A549 (cell line): ENCODE measurements around the gene DEDD2.

Experiments used
- BCL3 ChIP-seq: fragments of >200 bp; sonication (Bioruptor Twin); formaldehyde crosslinking; IDR thresholded peaks from 3 replicates; pipeline ENCODE4 v1.6.1; 2016
- EP300 ChIP-seq, 2 experiments: fragments of >200 bp; sonication (Bioruptor Twin); formaldehyde crosslinking; IDR thresholded peaks; 2 replicates in 1 of 2; 3 replicates in 1 of 2; pipeline ENCODE4 v1.6.1; 2016 to 2017
- HOXB13 ChIP-seq: fragments of 250-450 bp; sonication (Bioruptor Pico); IDR thresholded peaks from 2 replicates; pipeline ENCODE4 v1.5.0; 2020; ENCODE audit warnings: low read depth, mild to moderate bottlenecking, moderate library complexity
- MYC ChIP-seq: IDR thresholded peaks from 2 replicates; pipeline ENCODE4 v1.6.1; 2012; ENCODE audit warnings: mild to moderate bottlenecking, inconsistent platforms, low read length, improper control_type of control experiment, borderline replicate concordance
- POLR2A ChIP-seq: IDR thresholded peaks from 2 replicates; pipeline ENCODE4 v1.6.1; 2012; ENCODE audit warnings: mild to moderate bottlenecking, low read length
- POLR2AphosphoS2 ChIP-seq: conservative IDR thresholded peaks from 2 replicates; pipeline ENCODE4 v1.6.1; 2012; ENCODE audit warnings: low read length, improper control_type of control experiment, inconsistent platforms
- RAD21 ChIP-seq, 2 experiments: fragments of >200 bp in 1 of 2; sonication (Bioruptor Twin) in 1 of 2; formaldehyde crosslinking in 1 of 2; IDR thresholded peaks in 1 of 2; conservative IDR thresholded peaks in 1 of 2; 2 replicates in 1 of 2; 3 replicates in 1 of 2; pipeline ENCODE4 v1.6.1; 2012 to 2018; ENCODE audit warnings: inconsistent platforms in 1 of 2
- RCOR1 ChIP-seq: fragments of 150-350 bp; IDR thresholded peaks from 2 replicates; pipeline ENCODE4 v1.6.1; 2014; ENCODE audit warnings: antibody characterized with exemption, low read length, low read depth
- TP53 ChIP-seq: fragments of 250-450 bp; sonication (Bioruptor Pico); IDR thresholded peaks from 2 replicates; pipeline ENCODE4 v1.5.0; 2021; ENCODE audit warnings: mild to moderate bottlenecking, moderate library complexity
- ZSCAN20 ChIP-seq: fragments of 250-450 bp; sonication (Bioruptor Pico); IDR thresholded peaks from 2 replicates; pipeline ENCODE4 v1.8.0; 2022; ENCODE audit warnings: mild to moderate bottlenecking, moderate library complexity
- TF ChIP-seq, protein P1 (sequence below): fragments of >200 bp; sonication (Bioruptor Twin); formaldehyde crosslinking; IDR thresholded peaks from 3 replicates; pipeline ENCODE4 v1.5.1; 2016

- no peak for TF ChIP-seq MYC
- TF ChIP-seq RCOR1 = no peak
- TF ChIP-seq, protein P1, sequence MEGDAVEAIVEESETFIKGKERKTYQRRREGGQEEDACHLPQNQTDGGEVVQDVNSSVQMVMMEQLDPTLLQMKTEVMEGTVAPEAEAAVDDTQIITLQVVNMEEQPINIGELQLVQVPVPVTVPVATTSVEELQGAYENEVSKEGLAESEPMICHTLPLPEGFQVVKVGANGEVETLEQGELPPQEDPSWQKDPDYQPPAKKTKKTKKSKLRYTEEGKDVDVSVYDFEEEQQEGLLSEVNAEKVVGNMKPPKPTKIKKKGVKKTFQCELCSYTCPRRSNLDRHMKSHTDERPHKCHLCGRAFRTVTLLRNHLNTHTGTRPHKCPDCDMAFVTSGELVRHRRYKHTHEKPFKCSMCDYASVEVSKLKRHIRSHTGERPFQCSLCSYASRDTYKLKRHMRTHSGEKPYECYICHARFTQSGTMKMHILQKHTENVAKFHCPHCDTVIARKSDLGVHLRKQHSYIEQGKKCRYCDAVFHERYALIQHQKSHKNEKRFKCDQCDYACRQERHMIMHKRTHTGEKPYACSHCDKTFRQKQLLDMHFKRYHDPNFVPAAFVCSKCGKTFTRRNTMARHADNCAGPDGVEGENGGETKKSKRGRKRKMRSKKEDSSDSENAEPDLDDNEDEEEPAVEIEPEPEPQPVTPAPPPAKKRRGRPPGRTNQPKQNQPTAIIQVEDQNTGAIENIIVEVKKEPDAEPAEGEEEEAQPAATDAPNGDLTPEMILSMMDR = no peak
- no peak for TF ChIP-seq ZSCAN20 (CRISPR knock-in tag)
- no peak for TF ChIP-seq RAD21 (conservative IDR thresholded peaks at IDR 0.05 in 1 of 2, IDR thresholded peaks at IDR 0.05 in 1 of 2)
- TF ChIP-seq POLR2A = no peak
- no peak for TF ChIP-seq HOXB13 (CRISPR knock-in tag)
- no peak for TF ChIP-seq POLR2AphosphoS2
- TF ChIP-seq EP300 (IDR thresholded peaks at IDR 0.05) = no peak
- no peak for TF ChIP-seq BCL3
- no peak for TF ChIP-seq TP53 (CRISPR knock-in tag)
Measured at GRCh38 chr19:42150364-42150763, 67.1 kb downstream of the DEDD2 start.
